KBM-7 (cell line): ENCODE data around the gene QSER1.

Source experiments
- DNase-seq: peaks from one replicate; pipeline ENCODE4 v3.0.0-alpha.2; 2015
- in situ Hi-C: fragments of 300-500 bp; cut with MboI; formaldehyde crosslinking; loops from 2 replicates; pipeline ENCODE4 v1.14.3; 2020; ENCODE audit warnings: low sequenced_read_pairs, low pct_unique_long_range_greater_than_20kb, mixed read lengths

QSER1 gene

DNA sequence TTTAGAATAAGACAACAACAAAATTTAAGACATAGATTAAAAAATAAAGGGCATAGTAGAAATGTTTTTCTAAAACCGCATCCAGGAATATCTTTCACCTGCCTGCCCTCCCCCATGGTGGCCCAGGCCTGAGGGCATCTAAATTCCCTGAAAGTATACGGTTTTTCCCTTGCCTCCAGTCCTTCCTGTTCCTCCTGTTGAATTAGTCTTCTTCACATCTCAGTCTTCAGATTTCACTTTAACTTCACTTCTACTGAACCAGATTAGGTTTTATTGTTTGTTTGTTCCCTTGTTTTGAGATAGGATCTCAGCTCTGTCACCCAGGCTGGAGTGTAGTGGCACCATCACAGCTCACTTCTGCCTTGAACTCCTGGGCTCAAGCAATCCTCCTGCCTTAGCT, 90.0 kb downstream of the QSER1 start:
- in situ Hi-C loops, result no loop called here

DNA sequence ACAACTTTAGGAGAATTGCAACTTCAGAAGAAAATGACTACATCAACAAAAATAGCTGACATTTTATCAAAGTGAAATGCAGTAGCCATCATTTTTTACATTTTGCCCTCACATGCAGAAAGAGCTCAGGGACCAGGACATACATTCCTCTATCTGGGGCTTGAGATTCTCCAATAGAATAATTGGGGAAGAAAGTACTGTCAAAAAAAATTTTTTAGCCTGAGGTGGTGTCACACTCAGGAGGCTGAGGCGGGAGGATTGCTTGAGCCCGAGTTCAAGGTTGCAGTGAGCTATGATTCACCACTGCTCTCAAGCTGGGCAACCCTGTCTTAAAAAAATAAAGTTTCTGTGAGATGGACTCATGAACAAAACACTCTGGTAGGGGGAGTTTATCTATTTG, 90.9 kb downstream of the QSER1 start:
- DNase-seq, result no peak
- in situ Hi-C loops, result no loop called here

More for the DNA sequence above, 90.0 kb downstream of the QSER1 start:
- DNase-seq, result no peak

DNA sequence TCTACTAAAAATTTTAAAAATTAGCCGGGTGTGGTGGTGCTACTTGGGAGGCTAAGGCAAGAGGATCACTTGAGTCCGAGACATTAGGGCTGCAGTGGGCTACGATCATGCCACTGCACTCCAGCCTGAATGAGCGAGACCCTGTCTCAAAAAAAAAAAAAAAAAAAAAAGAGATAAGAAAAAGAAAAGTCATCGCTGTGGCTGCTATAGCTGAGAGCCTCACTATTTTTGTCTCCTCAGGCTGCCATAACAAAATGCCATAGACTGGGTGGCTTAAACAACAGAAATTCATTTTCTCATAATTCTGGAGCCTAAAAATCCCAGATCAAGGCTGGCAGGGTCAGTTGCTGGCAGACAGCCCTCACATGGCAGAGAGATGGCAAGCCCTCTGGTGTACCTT, 93.0 kb downstream of the QSER1 start:
- in situ Hi-C loops, result no loop called here
- no peak for DNase-seq

DNA sequence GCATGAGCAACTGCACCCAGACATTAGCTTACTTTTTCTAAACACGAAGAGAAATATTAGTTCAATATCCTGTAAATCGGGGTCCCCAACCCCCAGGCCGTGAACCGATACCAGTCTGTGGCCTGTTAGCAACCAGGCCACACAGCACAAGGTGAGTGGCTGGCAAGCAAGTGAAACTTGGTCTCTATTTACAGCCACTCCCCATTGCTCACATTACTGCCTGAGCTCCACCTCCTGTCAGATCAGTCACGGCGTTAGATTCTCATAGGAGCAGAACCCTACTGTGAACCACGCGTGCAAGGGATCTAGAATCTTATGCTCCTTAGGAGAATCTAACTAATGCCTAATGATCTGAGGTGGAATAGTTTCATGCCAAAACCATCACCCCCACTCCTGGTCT, 95.2 kb downstream of the QSER1 start:
- DNase-seq, result no peak
- in situ Hi-C loops, result no loop called here

DNA sequence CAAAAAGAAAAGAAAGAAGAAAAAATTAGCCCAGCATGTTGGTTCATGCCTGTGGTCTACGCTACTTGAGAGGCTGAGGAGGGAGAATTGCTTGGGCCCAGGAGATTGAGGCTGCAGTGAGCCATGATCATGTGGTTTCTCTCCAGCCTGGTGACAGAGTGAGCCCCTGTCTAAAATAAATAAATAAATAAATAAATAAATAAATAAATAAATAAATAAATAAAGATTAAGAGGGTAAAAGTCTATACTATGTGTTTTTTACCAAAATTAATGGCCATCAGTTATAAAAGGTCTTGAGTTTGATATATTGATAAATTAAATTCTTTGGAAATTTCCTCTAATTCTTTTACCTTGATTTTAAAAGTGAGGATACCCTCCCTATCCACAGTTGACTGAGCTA, 97.9 kb downstream of the QSER1 start:
- DNase-seq, result no peak
- in situ Hi-C loops, result no loop called here

DNA sequence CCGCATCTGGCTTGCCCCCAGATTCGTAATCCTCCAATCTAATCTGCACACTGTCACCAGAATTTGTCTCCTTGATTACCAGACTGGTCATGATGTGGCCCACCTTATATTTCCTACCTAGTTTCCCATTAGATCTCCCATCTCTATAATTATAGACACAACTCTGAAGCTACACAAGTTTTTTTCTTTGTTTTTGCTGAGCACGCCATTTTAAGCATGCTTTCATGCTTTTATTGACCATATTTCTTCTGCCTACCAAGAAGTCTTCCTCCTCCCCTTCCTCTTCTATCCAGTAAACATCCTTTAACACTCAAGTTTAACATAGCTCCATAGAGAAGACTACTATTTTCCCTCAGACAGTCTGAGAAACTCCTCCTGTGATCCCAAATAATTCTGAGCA, 98.8 kb downstream of the QSER1 start:
- in situ Hi-C loops, result no loop called here
- no peak for DNase-seq

DNA sequence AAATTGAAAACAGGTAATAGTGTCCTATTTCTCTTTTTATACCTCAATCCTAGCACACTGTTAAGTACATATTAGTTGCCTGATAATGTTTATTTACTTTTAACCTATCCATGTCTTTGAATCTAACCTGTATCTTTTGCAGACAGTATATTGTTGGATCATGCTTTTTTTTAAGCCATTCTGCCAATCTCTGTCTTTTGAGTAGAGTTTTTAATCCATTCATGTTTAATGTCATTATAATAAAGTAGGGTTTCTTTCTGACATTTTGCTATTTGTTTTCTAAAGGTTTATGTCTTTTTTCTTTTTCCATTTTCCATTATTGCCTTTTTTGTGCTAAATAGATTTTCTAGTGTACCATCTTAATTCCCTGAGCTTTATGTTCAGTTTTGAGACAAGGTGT, 99.3 kb downstream of the QSER1 start:
- DNase-seq, result no peak
- in situ Hi-C loops, result no loop called here

DNA sequence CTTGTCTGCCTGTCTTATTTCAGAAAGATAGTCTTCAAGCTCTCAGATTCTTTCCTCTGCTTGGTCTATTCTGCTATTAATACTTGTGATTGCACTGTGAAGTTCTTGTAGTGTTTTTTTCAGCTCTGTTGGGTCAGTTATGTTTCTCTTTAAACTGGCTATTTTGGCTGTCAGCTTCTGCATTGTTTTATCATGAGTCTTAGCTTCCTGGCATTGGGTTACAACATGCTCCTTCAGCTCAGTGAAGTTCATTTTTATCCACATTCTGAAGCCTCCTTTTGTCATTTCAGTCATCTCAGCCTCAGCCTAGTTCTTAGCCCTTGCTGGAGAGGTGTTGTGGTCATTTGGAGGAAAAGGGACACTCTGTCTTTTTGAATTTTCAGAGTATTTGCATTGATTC, 107.6 kb downstream of the QSER1 start:
- DNase-seq, result no peak
- in situ Hi-C loops, result no loop called here

DNA sequence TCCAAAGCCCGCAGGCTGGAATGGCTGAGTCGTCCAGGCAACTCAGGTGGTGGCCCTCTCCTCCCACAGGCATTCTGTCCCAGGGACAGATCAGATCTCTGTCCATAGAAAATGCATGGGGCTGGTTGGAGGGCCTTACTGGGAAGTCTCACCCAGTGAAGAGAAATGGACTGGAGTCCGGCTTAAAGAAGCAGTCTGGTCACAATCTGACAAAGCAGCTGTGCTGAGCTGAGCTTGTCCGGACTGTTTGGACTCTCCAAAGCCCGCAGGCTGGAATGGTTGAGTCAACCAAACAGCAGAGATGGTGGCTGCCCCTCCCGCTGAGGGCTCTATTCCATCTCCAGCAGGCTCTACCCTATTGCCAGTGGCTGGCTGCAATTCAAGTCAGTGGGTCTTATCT, 108.7 kb downstream of the QSER1 start:
- in situ Hi-C loops, result no loop called here

DNA sequence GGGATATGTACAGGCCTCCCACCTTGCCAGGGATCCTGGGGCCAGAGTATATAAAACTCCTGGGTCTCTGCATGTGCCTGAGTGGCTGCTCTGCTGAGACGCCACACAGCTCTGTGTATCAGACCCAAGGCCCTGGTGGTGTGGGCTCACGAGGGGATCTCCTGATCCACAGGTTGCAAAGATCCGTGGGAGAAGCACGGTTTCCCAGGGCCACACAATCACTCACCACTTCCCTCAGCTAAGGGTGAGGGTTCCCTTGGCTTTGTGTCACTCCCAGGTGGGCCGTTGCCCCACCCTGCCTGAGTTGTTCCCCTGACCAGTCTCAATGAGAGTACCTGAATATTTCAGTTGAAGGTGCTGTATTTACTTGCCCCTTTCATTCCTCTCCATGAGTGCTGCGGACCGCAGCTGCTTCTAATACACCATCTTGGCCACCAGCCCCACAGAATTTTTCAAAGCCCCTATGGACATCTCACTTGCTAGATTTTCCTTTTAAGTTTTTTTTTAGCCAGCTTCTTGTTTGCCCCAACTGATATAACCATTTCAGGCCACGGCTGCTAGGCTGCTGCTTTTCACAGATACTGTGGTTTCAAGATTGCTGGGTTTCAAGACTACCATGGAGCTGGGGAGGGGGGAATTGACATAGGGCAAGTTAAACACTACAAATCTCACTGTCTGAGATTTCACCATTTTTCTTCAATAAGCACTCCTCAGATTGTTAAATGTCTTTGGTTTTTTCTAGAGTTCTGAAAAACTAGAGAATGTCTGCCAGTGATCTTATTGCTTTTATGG, 109.3 kb downstream of the QSER1 start:
- in situ Hi-C loops, result no loop called here

More for the DNA sequence above, 108.7 kb downstream of the QSER1 start:
- DNase-seq, result no peak

DNA sequence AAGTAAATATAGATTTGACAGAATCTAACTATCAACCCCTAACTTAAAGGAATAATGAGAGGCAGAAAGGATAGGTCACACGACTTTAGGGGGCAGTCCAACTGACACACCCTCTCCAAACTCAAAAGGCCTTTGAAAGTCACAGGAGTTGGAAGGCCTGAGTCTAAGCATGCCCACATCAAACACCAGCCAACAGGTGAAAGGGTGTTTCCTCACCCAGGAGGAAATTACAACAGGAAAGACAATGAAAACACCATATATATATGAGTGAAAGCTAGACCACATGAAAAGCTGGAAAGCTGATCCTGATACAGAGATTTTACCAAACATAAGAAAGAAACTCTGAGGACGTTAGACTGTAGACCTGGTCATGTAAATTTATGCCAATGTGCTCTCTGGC, 112.6 kb downstream of the QSER1 start:
- no peak for DNase-seq
- in situ Hi-C loops, result no loop called here

More for the DNA sequence above, 109.3 kb downstream of the QSER1 start:
- DNase-seq, result no peak

DNA sequence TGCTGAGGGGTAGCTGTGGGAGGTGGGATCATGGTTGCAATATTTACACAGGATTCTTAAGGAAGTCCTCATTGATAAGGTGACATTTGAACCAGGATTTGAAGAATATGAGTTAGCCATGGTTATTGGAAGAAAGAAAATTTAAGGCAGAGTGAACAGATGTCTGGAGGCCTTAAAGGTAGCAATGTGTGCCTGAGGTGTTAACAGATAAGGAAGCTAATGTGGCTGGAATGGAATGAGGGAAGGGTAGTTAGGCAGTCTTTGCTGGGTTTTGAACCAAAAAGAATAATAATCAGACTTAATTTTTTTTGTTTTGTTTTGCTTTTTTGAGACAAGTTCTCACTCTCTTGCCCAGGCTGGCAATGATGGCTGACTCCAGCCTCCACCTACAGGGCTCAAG, 113.4 kb downstream of the QSER1 start:
- DNase-seq, result no peak
- in situ Hi-C loops, result no loop called here

DNA sequence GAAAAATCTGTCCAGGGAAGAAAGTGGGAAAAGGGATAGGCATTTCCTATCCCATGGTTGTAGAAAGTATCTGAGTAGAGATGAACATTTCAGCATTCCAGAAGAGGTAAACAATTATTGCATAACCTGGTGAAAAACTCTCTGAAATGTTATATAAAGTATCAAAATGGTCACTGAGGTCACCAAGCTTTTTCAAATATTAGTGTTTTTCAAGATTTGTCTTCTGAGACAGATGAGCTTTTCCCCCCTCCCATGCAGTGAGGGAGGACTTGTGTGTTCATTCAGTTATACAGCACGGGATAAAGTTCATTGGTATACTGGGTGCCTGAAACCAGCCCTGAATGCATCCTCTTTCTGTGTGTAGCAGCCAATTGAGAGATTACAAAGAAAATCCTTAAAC, 121.1 kb downstream of the QSER1 start:
- DNase-seq, result no peak
- in situ Hi-C loops, result no loop called here

DNA sequence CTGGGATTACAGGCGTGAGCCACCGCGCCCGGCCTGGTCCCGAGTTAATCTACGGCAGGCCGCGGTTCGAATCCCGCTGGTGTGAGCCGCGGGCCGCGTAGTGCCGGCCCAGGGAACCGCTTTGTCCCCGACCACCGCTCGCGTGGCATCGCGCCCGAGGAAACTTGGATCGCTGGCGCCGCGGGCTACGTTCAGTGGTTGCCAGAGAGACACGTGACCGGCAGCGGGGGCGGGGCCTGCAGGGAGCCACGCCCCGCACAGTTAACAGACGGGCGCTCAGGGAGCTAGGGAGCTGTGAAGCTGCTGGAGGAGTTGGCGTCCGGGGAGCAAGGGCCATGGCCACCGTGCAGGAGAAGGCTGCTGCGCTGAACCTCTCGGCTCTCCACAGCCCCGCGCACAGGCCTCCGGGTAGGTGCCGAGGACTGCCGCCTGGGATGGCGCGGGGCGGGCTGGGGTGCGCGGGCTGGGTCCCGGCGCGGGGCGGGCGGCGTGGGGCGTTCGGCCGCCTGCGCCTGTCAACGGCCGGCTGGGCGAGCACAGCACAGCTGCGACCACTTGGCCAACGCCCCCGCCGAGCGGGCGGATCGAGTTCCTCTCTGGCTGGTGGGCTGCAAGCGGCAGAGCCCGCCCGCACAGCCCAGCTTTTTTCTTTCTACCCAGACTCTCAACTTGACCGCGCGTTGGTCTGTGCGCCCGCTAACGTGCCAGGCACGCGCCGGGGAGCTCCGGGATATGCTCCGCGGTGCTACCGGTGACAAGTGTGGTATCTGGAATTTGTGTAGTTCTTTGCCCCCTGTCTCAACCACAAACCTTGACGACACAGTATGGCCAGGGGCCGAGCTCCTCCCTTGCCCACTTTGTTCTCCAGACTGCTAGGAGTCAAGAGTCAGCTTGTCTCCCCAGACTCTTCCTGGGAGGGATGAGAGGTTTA, 123.3 kb downstream of the QSER1 start, which contains the start of gene DEPDC7:
Gene DEPDC7 (plus strand): TSS at position 258 of the 931 bp plus-strand sequence. CDS start 78 bp downstream, at position 336.
- DNase-seq, result peak; percentile 94
- in situ Hi-C loops, result no loop called here

DNA sequence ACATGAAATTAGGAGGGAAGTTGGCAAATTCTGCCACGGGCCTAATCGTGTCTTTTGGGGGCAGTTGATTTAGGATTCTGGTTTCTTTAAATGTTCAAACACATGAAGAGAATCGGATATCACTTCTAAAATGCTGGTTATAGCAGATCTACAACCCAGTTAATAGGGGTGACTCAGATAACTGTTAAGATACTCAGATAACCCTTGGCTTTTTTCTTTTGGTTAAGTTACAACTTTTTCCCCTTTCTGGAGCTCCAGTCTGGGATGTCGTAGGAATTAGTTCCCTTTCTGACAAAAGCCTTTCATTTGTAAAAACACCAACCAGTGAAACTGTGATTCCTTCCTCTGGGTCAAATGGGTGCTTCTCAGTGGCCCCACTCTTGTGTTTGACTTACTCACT, 124.0 kb downstream of the QSER1 start:
- in situ Hi-C loops, result no loop called here

DNA sequence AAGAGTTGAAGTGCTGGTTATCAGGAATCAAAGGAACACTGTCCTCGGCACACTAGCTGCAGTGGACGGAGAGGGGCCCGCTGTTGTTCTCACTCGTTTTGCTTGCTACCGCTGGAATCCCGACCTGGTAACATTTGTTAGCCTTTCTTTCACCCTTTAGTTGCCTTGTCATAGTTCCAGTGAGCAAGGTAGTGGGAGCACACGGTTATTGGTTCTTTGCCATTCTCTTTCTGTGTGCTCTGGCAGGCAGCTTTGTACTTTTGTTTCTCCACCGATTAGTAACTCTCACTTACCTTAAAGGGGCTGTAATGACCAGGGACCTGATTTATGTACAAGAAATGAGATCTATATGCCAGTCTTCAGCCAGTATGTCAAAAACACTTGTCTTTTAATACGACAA, 124.9 kb downstream of the QSER1 start:
- DNase-seq, result no peak
- in situ Hi-C loops, result no loop called here

More for the DNA sequence above, 124.0 kb downstream of the QSER1 start:
- peak; percentile 26 for DNase-seq

DNA sequence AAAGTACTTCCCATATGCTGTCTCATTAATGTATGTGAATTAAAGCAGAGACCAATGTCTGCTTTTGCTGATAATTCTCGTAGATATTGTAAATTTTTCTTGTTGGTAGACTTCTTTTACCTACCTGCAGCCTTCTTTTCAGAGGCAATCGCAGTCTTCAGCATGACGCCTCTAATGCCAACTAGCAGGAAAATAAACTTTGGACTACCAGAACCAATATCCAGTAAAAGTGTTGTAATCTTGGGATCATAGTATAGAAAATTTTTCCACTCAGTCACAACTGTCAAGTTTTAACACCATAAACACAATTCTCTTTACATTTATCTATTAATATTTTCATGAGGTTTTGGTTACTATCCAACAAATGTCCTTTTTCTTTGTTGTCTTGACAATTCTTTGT, 125.4 kb downstream of the QSER1 start:
- DNase-seq, result no peak
- in situ Hi-C loops, result no loop called here

DNA sequence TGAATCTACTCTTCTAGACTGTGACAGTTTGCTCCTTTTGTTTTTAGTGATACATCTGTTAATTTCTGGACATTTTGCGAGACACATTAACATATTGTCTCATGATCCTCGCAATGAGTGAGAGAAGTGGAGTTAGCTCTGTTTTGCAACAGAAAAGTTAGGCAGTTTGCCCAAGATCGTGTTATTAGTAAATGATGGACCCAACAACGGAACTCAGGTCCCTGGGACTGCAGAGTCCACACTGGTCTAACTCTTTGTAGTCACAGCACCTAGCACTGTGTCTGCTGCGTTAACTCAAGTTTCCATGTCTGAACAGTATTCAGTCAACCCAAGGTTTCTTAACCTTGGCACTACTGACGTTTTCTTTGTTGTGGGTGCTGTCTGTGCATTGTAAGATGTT, 126.2 kb downstream of the QSER1 start:
- in situ Hi-C loops, result no loop called here
- DNase-seq, result no peak

DNA sequence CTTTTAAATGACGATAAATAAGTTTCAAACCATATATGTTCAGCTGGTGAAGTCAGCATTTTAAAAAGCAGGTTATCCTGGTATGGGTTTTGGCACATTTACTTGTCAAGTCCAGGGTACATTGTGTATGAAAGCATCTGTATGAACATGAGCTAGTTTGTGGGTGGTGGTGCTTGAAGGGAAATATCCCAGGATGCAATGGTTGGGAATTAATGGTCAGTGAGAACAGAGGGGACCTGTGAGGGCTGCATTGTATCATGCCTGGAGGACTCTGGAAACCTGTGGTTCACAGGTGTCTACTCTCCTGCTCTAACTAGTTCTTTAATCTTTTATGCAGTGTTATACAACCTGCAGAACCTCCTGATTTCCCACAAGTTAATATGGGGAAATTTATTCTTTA, 128.9 kb downstream of the QSER1 start:
- in situ Hi-C loops, result no loop called here
- DNase-seq, result no peak

DNA sequence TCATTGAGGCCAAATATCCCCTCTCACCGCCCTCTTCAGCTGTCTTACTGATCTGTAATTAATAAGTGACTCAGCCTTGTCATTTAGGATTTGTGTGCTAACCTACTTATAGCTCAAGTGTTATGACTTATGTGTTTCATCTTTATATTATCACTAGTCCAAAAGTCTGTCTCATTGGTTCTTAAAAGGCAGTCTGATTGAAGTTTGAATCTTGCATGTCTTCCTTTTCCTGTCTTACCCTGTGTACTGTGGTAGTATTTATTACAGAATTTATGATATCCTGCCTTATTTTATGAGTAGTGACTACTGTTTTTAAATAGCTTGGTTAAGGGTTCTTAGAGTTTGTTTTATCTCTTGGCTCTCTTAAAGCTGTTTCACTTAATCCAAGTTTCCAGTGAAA, 129.3 kb downstream of the QSER1 start:
- no peak for DNase-seq

More for the DNA sequence above, 129.3 kb downstream of the QSER1 start:
- in situ Hi-C loops, result no loop called here
